GM12872 (cell line): ENCODE measurements around the gene PPIAL4G.
"Not testable (repeated sequence)": the region's sequence is repeated elsewhere in the genome, so short reads cannot be mapped to it uniquely, and the experiment has no call there.

ENCODE experiments used
- TF ChIP-seq, protein P1 (sequence below): IDR thresholded peaks from 3 replicates; pipeline ENCODE4 v1.5.1; 2011; ENCODE audit warnings: low read depth, mild to moderate bottlenecking, low read length, moderate library complexity; ENCODE audit not compliant: insufficient read depth

PPIAL4G gene

GRCh38 chr1:148483029-148483428 lies at the start of gene PPIAL4G:
Gene PPIAL4G, minus strand, starts transcription at chr1:148483302. Its CDS starts 50 bp downstream, at chr1:148483252.
- TF ChIP-seq, protein P1, sequence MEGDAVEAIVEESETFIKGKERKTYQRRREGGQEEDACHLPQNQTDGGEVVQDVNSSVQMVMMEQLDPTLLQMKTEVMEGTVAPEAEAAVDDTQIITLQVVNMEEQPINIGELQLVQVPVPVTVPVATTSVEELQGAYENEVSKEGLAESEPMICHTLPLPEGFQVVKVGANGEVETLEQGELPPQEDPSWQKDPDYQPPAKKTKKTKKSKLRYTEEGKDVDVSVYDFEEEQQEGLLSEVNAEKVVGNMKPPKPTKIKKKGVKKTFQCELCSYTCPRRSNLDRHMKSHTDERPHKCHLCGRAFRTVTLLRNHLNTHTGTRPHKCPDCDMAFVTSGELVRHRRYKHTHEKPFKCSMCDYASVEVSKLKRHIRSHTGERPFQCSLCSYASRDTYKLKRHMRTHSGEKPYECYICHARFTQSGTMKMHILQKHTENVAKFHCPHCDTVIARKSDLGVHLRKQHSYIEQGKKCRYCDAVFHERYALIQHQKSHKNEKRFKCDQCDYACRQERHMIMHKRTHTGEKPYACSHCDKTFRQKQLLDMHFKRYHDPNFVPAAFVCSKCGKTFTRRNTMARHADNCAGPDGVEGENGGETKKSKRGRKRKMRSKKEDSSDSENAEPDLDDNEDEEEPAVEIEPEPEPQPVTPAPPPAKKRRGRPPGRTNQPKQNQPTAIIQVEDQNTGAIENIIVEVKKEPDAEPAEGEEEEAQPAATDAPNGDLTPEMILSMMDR: not testable (repeated sequence)

- TF ChIP-seq, protein P1: no peak
These were observed 47.7 kb downstream of the PPIAL4G start for GRCh38 chr1:148435406-148435805.

- TF ChIP-seq, protein P1: no peak
These were observed 48.3 kb downstream of the PPIAL4G start for GRCh38 chr1:148434832-148435231.
